ENCODE results near the gene BRCC3. TPM values are rescaled to one million over a fixed set of nuclear protein-coding genes. Genes with fewer than 3 reads are reported as not detected.

The BRCC3 gene
- total RNA-seq, 2 experiments from 2014 or later: 30.0 to 32.5 TPM

DNA sequence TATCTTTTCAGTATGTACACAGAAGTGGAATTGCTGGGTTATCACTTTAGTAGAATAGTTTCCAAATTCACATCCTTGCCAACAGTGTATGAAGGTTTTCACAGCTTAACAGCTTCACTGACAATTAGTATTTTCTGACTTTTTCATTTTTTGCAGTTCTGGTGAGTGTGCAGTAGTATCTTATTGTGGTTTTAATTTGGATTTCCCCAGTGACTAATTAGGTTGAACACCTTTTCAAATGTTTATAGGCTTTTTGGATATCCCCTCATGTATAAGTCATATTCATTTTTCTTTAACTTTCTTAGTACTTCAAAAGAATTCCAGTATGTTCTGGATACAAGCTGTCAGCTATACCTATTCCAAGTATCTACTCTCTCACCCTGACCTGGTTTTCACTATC, 37.1 kb downstream of the BRCC3 start:
- Mint-ChIP-seq H3K36me3 (ENCODE audit: low read depth) (peaks cover 30% of the 10 kb centered on the region), H3K4me3 (no peak overlapping the region), H3K9me3 (no peaks in the 10 kb centered on the region), H3K27ac (peak overlapping the region; percentile 25), H3K27me3 (no peaks in the 10 kb centered on the region), H3K4me1 (ENCODE audit: low read depth) (peaks cover 23% of the 10 kb centered on the region)
- no peak for DNase-seq
- peak; percentile 82 for ATAC-seq
- TF ChIP-seq, protein P1, sequence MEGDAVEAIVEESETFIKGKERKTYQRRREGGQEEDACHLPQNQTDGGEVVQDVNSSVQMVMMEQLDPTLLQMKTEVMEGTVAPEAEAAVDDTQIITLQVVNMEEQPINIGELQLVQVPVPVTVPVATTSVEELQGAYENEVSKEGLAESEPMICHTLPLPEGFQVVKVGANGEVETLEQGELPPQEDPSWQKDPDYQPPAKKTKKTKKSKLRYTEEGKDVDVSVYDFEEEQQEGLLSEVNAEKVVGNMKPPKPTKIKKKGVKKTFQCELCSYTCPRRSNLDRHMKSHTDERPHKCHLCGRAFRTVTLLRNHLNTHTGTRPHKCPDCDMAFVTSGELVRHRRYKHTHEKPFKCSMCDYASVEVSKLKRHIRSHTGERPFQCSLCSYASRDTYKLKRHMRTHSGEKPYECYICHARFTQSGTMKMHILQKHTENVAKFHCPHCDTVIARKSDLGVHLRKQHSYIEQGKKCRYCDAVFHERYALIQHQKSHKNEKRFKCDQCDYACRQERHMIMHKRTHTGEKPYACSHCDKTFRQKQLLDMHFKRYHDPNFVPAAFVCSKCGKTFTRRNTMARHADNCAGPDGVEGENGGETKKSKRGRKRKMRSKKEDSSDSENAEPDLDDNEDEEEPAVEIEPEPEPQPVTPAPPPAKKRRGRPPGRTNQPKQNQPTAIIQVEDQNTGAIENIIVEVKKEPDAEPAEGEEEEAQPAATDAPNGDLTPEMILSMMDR (IDR thresholded peaks at IDR 0.05): no peak
- ChIA-PET POLR2A (no interaction called here), CTCF (interaction anchor here (1.1 to 1.7 kb wide), 3 partner anchors 14 to 191 kb away, joined by 3 to 7 read pairs (median 3); no protein-coding TSS in a partner anchor)
- intact Hi-C loops (cut with micrococcal nuclease): no loop called here

DNA sequence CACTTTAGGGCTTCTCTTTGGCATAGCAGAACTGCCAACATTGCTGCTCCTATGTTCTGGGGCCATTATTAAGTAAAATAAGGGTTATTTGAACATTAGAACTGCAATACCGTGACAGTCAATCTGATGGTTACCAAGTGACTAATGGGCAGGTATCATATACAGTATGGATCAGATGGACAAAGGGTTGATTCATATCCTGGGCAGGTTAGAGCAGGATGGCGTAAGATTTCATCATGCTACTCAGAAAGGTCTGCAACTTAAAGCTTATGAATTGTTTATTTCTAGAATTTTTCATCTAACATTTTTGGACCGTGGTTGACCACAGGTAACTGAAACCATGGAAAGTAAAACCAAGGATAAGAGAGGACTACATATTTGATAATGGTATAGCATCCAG, 40.9 kb downstream of the BRCC3 start:
- Mint-ChIP-seq H3K27ac (no peak overlapping the region), H3K9me3 (no peaks in the 10 kb centered on the region), H3K4me1 (ENCODE audit: low read depth) (peaks cover 19% of the 10 kb centered on the region), H3K36me3 (ENCODE audit: low read depth) (peaks cover 32% of the 10 kb centered on the region), H3K4me3 (no peak overlapping the region), H3K27me3 (no peaks in the 10 kb centered on the region)
- POLR2A ChIA-PET: no interaction called here
- TF ChIP-seq, protein P1 (IDR thresholded peaks at IDR 0.05): no peak
- CTCF ChIA-PET: interaction anchor here (1.4 kb wide), 1 partner anchor 18 kb away, joined by 3 read pairs; no protein-coding TSS in a partner anchor
- ATAC-seq (no peak), DNase-seq (no peak)
- intact Hi-C loops (cut with micrococcal nuclease): no loop called here

DNA sequence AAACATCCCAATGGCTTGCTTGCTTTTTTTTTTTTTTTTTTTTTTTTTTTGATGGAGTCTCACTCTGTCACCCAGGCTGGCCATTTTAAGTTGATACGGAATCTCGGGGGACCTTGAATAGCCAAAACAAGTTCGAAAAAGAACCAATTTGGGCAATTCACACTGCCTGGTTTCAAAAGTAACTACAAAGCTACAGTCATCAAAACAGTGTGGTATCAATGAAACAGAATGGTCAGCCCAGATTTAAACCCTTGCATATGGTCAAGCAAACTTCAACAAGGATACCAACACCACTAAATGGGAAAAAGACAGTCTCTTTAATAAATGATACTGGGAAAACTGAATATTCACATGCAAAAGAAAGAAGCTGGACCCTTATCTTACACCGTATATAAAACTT, 41.8 kb downstream of the BRCC3 start:
- H3K4me1 Mint-ChIP-seq (ENCODE audit: low read depth): peaks cover 11% of the 10 kb centered on the region
- no peak overlapping the region for H3K4me3 Mint-ChIP-seq
- no peak for DNase-seq
- TF ChIP-seq, protein P1 (IDR thresholded peaks at IDR 0.05): no peak
- intact Hi-C loops (cut with micrococcal nuclease): no loop called here
- no peak overlapping the region for H3K27ac Mint-ChIP-seq
- H3K9me3 Mint-ChIP-seq: no peaks in the 10 kb centered on the region
- no peak for ATAC-seq
- CTCF ChIA-PET: no interaction called here
- POLR2A ChIA-PET: no interaction called here
- no peaks in the 10 kb centered on the region for H3K27me3 Mint-ChIP-seq
- peaks cover 26% of the 10 kb centered on the region for H3K36me3 Mint-ChIP-seq (ENCODE audit: low read depth)

DNA sequence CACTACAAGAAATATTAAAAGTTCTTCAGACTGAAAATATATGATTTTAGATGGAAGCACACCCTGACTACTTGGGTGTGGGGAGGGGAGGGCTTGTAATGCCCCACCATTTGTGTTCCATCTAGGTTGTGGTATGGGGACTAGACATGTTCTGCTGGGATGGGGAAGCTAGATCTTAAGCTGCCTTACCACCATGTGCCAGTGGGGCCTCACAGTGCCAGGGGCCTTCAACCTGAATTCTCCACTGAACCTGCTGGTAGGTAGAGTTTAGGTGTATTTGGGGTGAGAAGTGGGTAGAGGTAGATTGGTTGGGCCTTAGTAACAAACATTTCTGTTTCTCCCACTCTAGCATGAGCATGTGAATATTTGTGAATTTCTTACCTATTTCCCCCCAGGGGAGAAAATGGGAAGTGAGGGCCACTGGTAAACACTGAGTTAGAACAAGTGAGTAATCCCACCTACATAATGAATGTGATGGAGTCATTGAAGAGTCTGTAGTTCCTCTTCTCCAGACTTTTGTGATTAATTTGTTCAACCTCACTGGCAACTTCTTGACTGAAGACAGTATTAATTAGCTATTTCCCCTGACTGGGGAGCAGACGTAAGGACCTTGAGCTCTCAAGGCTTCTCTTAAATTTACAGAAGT, 44.0 kb downstream of the BRCC3 start:
- Mint-ChIP-seq H3K27ac (no peak overlapping the region), H3K4me1 (ENCODE audit: low read depth) (no peaks in the 10 kb centered on the region), H3K4me3 (no peak overlapping the region), H3K9me3 (no peaks in the 10 kb centered on the region), H3K27me3 (no peaks in the 10 kb centered on the region), H3K36me3 (ENCODE audit: low read depth) (peaks cover 26% of the 10 kb centered on the region)
- TF ChIP-seq, protein P1 (IDR thresholded peaks at IDR 0.05): no peak
- intact Hi-C loops (cut with micrococcal nuclease): no loop called here
- ATAC-seq (no peak), DNase-seq (no peak)
- ChIA-PET POLR2A (no interaction called here), CTCF (interaction anchor here (0.7 kb wide), 2 partner anchors 10 to 29 kb away, joined by 3 read pairs; no protein-coding TSS in a partner anchor)

DNA sequence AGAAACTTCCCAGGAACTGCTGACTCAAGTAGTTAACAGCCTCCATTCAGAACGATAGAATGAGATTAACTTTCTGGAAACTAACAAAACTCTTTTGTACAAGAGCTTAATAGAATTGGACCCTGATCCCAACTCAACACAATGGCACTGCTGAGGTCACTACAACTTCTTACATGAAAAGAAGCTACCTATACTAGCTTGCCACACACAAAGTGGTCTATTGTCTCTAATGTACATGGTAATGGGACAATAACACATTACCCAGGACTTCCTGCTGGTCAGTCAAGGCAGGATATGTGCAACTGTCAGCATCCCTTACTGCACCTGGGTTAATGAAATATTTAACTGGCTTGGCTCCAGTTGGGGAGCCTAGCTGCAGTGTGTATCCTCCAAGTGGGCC, 56.2 kb downstream of the BRCC3 start:
- ATAC-seq: no peak
- DNase-seq: no peak
- no peaks in the 10 kb centered on the region for H3K4me1 Mint-ChIP-seq (ENCODE audit: low read depth)
- peaks cover 17% of the 10 kb centered on the region for H3K9me3 Mint-ChIP-seq
- CTCF ChIA-PET: no interaction called here
- no peak overlapping the region for H3K4me3 Mint-ChIP-seq
- no peak overlapping the region for H3K27ac Mint-ChIP-seq
- TF ChIP-seq, protein P1 (IDR thresholded peaks at IDR 0.05): no peak
- peaks cover 29% of the 10 kb centered on the region for H3K36me3 Mint-ChIP-seq (ENCODE audit: low read depth)
- intact Hi-C loops (cut with micrococcal nuclease): no loop called here
- H3K27me3 Mint-ChIP-seq: no peaks in the 10 kb centered on the region
- POLR2A ChIA-PET: no interaction called here
